GM18507 (cell line): ENCODE results near the gene TPP1.

Source experiments
- DNase-seq: peaks from one replicate; pipeline ENCODE4 v3.0.0; 2011; ENCODE audit warnings: low read depth; ENCODE audit not compliant: insufficient read length; ENCODE audit errors: extremely low spot score
- FAIRE-seq: peaks from 2 replicates; lab custom pipeline; 2011; peaks lifted over from hg19 to GRCh38; lab: Jason Lieb, UNC

Gene TPP1

GRCh38 chr11:6630632-6631291, 11.5 kb upstream of the TPP1 start:
- DNase-seq (no peak), FAIRE-seq (no peak)

DNA sequence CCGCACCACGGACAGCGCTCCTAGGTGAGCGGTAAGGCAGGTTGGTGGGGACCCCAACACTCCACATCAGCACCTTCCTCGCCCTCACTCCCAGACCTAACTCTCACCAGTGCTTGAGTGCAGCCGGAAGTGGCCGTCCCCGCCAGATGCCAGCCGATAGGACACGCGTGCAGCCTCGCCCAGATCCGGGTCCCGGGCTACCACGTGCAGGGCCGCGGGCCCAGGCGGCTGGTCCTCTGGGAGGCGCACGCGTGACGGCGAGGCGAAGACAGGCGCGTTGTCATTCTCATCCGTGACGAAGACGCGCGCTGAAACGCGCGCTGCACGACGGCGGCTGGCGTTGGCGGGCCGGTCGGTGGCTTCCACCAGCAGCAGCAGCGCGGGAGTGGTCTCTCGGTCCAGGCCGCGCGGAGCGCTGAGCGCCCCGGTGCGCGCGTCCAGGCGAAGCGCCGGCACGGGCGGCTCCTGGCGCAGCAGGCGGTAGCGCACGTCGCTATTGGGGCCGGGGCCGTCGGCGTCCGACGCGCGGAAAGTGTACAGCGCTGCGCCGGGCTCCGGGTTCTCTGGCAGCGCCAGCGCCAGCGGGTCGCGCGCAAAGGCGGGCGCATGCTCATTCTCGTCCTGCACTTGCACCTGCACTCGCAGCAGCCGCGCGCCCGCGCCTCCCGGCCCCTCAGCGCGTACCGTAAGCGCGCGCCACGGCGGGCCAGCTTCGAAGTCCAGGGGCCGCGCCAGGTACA, 10.8 kb upstream of the TPP1 start:
- DNase-seq, result no peak

GRCh38 chr11:6629573-6629891, 10.3 kb upstream of the TPP1 start:
- FAIRE-seq (no peak), DNase-seq (no peak)

More for the DNA sequence above, 10.8 kb upstream of the TPP1 start:
- FAIRE-seq, result no peak

- no peak for FAIRE-seq
- DNase-seq, result no peak
Measured at GRCh38 chr11:6628526-6628925, 9.3 kb upstream of the TPP1 start.

- DNase-seq, result no peak
- FAIRE-seq, result peak; percentile 81
Measured at GRCh38 chr11:6627762-6628241, 8.6 kb upstream of the TPP1 start.

DNA sequence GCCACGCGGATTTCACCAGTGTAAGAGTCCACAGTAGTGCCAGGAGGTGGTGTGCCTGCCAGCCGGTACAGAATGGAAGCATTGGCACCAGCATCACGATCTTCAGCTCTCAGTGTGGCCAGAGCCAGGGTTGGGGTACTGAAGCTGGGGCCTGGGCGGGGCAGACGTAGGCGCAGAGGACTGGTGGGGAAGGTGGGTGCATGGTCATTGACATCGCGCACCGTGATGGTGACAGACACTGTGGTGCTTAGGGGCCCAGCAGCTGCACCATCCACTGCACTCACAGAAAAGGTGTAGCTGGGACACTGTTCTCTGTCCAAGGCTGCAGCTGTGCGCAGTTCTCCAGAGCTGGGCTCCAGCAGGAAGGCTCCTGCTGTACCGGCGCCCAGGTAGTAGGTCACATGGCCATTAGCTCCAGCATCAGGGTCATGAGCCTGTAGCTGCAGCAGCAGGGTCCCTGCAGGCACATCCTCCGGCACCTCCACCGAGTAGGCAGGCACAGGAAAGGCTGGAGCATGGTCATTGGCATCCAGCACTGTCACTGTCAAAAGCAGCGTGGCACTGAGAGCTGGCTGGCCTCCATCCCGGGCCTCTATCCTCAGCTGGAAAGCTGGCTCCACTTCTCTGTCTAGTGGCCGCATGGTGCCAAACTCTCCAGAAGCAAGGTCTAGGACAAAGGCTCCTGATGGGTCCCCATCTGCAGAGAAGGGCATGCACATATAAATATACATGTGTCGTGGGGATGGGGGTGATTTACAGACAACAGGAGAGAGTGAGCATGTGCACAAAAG, 7.9 kb upstream of the TPP1 start:
- no peak for DNase-seq
- FAIRE-seq, result no peak

GRCh38 chr11:6625832-6626420, 6.7 kb upstream of the TPP1 start:
- DNase-seq, result no peak
- no peak for FAIRE-seq

DNA sequence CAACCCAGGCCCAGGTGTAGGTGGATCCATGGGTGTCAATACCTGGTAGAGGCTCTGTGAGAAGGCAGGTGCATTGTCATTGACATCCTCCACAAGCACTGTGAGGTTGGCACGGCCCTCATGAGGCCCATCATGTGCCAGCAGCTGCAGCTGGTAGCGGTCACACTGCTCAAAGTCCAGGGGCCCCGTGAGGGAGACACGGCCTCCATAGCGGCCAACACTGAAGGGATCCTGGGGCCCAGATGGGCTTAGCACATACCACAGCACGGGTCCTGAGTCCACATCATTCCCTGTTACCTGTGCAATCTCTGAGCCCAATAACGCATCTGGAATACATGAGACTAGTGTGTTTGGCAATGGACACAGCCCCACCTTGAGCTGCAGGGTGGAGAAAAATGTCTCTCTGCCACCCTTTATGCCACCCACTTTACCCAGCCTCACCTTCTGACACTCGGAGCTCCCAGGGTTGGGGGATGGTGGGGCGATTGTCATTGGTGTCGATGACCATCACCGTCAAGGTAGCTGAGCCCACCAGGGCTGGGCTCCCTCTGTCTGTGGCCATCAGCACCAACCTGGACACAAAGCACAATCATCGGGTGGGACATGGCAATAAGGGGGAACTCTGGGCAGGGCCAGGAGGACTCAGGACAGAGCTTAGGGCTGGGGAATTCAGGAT, 6.1 kb upstream of the TPP1 start:
- no peak for DNase-seq
- FAIRE-seq, result no peak

DNA sequence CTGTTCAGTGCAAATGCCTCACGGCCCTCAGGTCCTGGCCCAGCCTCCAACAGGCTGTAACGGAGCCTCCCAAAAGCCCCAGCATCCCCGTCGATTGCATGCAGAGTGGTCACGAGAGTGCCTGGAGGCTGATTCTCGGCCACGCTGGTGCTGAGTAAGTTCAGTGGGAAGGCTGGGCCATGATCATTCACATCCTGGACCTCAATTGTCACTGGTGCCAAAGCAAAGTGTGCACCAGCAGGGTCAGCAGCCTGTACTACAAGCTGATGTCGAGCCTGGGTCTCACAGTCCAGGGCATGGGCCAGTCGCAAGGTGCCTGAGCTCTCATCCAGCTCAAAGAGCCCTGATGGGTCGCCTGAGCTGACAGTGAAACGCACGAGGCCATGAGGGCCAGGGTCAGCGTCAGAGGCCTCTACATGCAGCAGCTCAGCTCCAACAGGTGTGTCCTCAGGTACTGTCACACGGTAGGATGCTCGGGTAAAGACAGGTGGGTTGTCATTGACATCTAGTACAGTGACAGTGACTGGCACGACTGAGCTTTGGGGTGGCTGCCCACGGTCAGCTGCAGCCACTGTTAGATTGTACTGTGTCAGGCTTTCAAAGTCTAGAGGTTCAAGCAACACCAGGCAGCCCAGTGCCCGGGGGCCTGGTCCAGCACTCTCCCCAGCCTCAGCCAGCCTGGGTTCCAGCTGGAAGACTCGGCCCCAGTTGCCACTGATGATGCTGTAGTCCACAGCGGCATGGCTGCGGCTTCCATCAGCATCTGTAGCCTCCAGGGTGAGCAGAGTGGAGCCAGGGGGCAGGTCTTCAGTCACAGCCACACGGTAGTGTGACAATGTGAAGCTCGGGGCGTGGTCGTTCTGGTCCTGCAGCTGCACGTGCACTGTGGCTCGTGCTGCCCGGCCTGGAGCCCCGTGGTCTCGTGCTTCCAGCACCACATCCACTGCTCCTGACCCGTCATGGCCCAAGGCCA, 4.5 kb upstream of the TPP1 start:
- FAIRE-seq (no peak), DNase-seq (no peak)

DNA sequence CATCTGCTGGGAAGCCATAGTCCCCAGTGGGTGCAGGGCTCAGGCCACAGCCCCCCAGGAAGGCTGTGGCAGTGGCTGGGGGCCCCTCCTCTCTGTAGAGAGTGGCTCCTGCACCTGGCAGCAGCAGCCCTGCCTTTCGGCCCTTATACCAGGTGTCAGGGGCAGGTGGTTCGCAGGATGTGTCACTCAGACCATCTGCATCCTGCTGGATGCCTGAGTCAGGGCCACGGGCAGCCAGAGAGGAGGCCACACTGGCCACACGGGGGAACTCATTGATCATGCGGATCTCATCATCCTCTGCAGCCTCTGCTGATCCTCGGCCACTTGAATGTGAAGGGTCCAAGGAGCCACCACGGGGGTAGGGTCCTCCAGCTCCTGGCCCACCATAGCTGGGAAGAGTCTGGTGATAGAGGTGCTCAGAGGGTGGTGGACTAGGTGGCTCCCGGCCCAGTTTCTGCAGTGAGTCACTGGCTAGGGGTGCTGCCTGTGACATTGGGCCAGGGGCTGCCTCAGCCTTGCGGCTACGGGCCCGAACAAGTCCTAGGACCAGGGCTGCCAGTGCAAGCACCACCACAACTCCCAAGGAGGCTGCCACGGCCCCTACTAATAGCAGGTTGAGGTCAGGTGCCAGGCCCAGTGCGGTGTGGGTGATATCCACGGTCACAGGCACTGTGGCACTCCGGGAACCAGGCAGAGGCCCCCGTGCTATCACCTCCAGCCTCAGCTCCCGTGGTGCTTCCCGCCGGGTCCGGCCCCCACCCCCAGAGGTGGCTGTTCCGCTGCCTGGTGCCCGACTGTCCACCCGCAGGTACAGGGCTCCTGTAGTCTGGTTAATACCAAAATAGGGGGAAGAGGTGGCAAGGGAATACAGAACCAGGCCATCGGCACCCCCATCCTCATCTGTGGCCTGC, 3.3 kb upstream of the TPP1 start:
- FAIRE-seq, result no peak
- no peak for DNase-seq

- no peak for DNase-seq
- no peak for FAIRE-seq
Measured at GRCh38 chr11:6621711-6622211, 2.5 kb upstream of the TPP1 start.

DNA sequence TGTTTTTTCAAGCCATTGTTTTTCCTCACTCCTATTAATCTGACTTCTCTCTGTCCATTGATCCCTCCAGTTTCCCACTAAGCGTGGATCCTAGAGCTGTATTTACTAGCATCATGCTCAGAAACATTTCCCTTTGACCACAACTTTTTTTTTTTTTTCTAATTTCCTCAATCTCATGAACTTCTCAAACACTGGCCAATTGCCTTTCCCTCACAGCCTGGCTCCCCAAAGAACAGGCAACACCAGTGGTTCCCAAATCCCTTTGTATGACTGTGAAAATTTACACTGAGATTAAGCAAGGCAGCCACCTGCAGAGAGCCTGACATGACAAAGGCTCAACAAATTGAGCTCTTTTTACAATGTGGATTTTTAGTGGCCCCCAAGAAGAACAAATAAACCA, 1.4 kb upstream of the TPP1 start:
- DNase-seq (no peak), FAIRE-seq (no peak)

DNA sequence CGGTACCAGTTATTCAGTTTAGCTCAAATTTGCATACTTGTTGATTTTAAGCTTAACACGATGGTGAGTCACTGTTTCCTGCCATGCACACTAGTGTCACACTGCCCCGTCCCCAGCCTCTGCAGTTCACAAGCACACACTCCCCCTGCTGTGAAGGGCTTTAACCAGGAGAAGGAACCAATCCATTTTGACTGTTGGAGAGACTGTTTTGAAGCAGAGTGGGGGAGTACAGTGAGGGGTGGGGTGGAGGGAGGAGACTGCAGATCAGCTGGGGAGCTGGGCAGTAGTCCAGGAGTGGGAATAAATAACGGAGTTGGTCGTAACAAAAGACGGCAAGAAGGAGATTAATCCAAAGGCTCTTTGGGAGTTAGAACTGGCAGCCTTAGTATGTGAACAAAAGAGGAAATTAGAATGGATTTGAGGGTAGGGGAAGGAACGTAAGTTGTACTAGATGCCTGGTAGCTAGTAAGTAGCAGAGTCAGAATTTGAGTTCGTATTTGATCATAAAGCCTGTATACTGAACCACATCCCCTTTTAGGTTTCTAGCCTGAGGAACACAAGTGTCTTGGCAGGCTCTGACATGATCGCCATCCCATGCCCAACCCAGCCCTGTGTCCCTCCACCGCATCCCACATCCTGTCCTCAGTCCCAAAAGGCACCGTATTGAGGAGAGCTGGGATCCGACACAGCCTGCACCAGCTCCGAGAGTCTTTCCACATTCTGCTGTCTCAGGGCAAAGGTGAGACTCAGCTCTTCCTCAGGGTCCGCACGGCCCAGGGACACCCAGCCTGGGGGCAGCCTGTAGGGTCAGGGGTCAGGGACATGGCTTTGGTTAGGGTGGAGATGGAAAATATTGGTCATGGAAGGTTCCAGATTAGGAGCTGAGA, 862 bp downstream of the TPP1 start:
- FAIRE-seq (peak; percentile 82), DNase-seq (no peak)

GRCh38 chr11:6617315-6617781, 1.9 kb downstream of the TPP1 start:
- DNase-seq (no peak), FAIRE-seq (no peak)

GRCh38 chr11:6616596-6617250, 2.5 kb downstream of the TPP1 start:
- FAIRE-seq (no peak), DNase-seq (no peak)
